ENCODE measurements around the gene ART4.
A peak's percentile ranks its signal among the peaks of the same experiment; 100 is the strongest.

The ART4 gene

DNA sequence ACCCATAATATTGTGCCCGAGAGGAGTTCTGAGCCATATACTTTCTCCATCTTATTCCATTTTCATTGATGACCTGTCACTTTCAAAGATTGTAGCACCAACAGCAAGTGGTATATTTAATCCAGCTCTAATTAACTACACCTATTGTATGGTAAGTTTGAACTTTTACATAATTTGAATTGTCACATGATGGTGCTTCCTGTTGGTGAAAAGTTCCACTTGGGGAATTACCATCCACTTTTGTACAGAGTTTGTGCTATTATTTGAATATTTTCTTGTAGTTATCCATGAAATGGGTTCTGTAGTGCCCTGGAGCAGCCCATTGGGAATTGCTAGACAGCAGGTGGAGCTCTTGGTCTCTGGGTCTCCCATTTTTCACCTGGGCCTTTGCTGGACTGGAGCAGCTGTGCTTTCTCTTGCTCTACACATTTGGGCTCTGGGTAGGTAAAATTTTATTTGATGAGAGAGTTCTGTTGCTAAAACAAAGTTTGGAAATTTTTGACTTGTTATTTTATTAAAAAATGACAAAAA, 32.3 kb downstream of the ART4 start:
- no peak for DNase-seq (ENCODE audit: low read depth, low spot score)

DNA sequence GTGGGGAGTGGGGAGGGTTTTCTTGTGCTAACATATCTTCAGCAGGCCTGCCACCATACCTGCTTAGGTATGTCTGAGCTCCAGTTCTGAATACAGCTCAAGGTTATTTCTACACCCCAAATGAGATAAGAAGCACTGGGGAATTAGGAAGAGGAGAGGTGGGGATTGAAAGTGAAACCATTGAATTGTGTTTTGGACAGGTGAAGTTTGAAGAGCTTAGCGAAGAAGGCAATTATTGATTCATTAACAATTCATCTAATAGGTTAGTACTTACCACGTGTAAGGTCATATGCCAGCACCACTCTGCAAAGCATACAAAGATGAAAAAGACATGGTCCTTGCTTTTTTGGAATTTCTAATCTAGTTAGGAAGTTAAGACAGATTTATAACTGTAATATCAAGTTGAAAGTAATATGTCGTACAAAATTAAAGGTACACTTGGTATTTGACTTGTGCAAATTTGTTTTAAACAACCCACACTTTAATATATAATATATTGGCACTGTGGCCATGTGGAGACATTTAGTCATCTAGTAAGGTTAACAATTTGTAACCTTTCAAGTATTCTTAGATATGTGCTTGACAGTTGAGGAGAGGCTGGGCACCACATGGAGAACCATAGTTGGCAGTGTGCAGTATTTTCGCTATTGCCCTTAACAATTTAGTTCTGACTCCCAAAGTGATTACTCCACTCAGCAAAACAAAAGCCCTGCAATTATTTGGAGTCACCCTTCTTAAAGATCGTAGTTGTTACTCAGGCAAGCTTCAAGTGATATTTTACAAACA, 33.0 kb downstream of the ART4 start:
- DNase-seq (ENCODE audit: low read depth, low spot score), result no peak

DNA sequence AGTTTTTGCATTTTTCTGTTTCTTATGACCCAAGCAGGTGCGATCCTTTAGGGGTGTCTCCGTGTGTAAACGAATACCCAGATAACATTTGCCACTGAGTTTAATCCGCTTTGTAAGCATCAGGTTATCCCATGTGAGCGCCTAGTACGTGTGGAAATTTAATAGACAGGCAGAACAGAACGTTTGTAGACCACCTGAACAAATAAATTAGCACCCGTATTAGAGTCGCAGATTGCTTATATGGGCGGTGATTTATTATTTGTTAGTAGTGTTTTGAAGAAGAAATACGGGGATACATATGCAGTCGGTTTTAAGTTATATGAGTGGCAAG, 39.5 kb downstream of the ART4 start:
- DNase-seq (ENCODE audit: low read depth, low spot score), result no peak

DNA sequence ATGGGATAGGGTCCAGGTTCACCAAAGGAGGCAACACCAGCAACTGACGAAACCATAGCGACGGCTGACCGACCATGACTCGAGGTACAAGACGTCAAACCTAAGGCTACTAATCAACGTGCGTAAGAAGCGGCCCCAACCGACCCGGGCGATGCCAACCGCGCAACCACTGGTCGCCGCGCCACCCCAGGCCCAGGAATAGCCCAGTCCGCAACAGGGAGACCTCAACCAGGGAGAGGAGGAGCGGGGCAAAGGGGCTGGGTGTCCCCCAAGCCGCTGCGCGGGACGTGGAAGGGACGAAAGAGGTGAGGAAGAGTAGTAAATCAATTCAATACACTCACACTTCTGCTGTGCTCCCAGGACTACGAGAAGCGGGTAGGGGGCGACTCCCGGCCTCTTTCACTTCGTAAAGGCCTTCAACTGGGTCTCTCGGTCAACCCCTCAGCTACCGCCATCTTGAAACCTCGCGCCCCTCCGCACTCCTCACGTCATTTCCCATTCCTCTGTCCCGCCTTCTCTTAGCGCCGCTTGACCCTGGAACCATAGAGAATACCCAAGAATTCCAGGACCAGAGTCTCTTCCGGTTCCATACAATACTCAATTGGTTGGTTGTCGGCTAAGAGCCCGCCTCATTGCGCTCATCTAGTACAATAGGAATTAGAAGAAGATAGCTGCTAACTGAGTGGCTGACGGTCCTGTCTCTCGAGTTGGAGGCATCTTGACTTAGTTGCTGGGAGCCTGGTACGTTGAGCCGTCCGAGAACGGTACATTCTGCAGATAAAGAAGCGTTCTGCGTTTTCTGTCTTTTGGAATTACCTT, 40.1 kb downstream of the ART4 start, which contains the start of the genes C12orf60 and WBP11:
TSS of gene C12orf60 (plus strand) at position 660 of the 819 bp plus-strand sequence. CDS start 19,266 bp downstream, outside the sequence.
TSS of gene WBP11 (minus strand) at position 468 of the 819 bp plus-strand sequence. CDS start 2,095 bp downstream, outside the sequence.
- DNase-seq (ENCODE audit: low read depth, low spot score), result peak; percentile 99

DNA sequence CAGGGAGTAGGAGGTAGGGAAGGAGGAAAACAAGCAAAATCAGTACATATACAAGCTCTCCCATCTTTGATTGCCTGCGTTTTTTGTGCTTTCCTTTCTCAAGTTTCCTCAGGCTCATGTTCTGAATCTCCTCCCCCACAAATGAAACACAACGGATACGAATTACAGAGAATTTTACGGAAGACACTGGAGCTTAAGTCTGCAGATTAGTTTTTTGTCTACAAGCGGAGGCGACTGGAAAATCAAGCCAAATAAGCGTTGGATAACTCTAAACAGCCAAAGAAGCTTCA, 40.7 kb downstream of the ART4 start:
- DNase-seq (ENCODE audit: low read depth, low spot score), result no peak

DNA sequence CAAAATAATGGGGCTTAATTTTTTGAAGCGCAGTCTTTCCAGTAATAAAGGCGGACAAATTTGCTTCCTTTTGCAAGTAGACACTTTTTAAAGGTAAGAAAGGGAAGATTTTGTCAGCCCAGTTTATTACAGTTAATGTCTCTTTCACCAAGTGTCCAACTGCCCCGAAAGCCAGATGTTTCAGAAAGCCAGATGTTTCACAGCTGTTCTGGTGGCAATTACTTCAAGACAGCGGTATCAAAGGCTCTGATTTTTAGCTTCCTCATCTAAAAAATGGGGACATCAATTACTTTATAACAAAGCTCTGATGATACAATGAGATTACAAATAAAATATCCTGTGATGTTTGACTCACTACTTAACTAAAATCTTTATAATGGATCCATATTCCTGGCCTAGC, 41.1 kb downstream of the ART4 start:
- DNase-seq (ENCODE audit: low read depth, low spot score), result no peak

DNA sequence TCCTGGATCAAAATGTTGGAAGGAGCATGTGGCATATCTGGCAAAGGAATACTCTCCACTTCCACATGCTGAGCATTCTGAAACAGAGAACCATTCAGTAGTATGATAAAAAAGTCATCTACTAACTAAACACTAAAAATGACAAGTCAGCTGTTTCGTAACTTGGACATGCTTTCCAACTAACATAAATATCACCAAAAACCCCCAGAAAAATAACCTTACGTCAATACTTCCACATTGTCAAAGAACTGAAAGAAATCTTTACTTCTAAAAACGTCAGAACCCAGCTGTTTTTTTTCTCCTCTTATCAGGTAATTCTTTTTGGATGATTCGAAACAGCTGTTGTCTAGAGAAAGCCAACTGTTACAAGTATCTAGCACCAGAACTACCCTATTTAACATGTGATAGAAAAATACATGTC, 48.3 kb downstream of the ART4 start:
- DNase-seq (ENCODE audit: low read depth, low spot score), result no peak

DNA sequence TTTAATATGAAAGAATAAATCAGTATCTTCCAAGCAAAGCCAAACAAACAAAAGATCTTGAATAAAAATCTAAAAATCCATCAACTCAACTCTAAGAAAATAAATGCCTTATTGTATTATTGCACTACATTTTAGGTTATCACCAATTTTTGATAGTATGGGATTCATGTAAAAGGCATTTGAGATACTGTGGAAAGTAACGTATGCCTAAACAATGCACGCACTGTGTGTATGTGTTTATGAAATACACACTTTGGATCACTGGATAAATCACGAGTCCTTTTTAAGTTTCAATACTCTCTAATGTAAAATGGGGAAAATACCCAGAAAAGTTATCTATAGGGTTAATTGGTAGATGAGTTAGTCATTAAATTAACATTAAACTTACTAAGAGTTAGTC, 57.8 kb downstream of the ART4 start:
- DNase-seq (ENCODE audit: low read depth, low spot score), result no peak

DNA sequence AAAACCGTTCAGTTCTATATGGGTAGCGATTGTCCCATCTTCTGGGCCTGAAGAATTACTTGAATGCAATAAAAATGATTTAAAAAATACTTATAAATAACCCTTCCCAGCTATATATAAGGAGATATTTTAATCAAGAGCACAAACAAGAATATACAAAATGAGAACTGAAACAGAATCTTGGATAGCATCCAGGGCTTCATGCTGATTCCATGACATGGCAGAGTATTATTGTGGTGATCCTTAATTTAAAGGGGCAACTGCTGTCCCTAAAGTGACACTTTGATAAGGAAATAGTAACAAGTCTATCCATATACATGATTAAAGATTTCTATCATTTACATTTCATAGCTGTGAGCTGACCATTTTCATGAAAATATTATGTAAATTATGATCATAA, 58.9 kb downstream of the ART4 start:
- no peak for DNase-seq (ENCODE audit: low read depth, low spot score)

DNA sequence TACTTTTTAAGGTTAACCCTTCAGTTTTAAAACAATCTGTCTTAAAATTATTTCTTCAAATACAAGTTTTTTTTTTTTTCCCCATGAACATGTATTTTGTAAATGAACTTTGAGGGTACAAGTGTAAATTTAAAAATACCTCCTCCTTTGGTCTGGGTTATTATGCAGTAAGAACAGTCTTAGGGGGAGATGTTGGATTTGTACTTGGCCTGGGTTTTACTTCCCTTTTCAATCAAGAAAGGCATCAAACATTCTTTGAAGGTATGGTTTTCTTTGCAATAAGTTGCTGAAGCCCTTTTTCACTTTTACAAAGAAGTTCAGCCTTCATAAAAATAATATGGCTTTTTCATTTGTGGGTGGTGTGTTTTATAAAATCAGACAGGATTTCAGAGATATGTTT, 60.6 kb downstream of the ART4 start:
- DNase-seq (ENCODE audit: low read depth, low spot score), result no peak

DNA sequence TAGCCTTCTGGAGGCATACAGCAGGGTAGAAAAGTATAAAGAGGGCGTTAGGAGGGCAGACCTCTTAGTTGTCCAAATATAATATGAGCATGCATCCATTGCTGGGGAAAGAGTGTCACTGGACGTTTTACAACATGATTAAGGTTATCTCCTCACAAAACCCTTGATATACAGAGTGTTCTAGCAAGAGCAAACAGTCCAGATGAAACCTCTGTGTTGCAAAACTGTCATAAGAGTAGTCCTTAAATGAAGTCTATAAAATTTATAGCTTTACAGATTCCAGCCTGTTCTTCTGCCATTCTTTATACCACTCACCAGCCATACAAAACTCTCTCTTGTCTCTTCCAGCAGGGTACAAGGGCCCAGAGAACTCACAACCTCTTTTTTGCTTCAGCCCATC, 61.8 kb downstream of the ART4 start:
- DNase-seq (ENCODE audit: low read depth, low spot score), result no peak

DNA sequence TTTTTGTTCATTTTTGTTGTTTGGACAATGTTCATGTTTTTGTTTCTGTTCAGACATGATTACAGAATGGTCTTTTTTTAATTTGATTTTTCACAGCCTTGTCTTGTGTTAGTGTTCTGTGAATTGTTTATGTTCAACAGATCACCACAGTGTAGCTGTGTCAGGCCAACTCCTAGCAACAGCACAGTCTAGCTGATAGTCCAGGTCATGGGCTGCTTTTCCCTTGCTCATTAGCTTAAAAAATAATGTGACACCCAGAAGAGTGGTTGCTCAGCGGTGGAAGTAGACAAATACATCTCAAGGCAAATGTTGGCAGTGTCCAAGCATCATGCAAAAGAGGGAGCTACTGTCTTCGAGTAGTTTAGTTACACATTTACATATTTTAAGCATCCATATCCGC, 62.5 kb downstream of the ART4 start:
- no peak for DNase-seq (ENCODE audit: low read depth, low spot score)

DNA sequence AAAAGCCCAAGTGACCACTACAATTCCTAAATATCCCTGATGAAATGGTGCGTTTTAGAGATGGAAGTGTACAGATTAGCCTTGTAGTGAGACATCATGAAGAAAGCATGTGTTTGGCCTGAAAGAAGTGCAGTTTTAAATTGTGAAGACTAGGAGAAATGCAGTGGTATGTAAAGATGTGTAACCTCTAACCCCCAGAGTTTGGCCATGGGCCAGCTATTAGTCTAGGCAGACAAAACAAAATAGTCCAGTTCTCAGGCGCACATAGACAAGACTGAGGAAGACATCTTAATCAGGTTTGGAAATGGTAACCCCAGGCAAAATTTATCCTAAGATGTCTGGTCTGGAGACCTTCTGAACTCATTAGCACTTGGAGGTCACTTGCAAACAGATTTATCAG, 63.5 kb downstream of the ART4 start:
- DNase-seq (ENCODE audit: low read depth, low spot score), result no peak

DNA sequence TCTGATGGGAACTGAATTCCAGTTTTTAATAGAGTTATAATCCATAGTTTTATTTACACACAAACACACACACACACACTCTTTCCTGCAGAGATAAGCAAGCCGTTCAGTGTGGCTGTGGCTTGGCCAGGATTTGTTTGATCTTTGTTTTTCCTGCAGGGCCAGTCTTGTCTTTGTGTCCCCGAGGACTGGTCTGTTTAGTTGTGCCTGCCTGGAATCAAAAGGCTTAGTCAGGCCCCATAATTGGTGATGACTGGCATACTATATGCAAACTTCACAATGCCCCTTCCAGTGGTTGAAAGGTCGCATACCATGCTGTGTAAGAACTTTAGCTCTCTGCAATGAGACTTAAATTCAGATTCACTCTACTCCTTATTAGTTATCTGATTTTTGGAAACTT, 66.1 kb downstream of the ART4 start:
- no peak for DNase-seq (ENCODE audit: low read depth, low spot score)

DNA sequence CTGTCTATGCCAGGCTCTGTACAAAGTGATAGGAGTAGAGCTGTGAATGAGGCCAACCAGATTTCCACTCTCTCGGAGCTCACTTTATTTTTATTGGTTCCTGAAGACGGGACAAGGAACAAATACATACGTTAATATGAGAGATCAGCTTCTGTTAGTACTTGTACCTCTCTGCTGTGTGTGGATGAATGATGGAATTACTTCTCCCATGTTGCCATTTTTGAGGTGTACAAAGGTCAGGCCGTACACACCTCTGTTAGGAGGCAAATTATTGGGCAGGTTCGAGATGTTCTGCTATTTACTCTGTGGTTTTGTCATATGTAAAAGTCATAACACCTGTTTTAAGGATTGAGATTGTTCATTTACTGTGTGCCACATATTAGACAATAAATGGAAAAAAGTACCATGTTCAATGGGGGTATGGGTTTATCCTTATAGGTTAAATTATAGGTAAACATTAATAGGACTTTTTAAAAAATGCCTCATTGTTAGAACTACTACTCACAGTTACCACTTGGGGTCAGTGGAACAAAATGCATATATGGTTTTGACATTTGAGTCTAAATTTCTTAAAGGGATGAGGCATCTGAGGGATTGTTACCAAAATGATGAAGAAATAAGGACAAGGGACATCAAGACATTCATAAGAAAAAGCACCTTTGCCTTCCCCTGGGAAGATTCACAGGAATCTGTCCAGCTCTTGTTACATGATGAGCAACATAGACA, 66.9 kb downstream of the ART4 start:
- no peak for DNase-seq (ENCODE audit: low read depth, low spot score)

DNA sequence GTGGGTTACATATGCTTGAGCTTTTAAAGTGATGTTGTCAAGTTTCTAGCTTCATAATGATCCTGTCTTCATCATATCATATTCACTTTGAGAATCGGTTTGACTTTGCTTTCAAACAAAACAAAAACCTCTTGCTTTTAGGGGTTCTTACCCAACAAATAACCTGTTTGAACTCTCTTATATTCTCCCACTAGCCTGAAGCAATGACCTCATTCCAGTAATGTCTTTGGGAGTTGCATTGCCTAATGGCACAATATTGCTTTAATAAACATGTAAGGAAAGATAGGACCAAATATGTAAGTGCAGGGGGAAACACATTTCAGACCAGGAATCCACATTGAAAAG, 67.7 kb downstream of the ART4 start:
- DNase-seq (ENCODE audit: low read depth, low spot score), result no peak

Data from iPS DF 19.7 (cell line).